ENCODE data around the gene SOCS1. TPM values are rescaled to one million over a fixed set of nuclear protein-coding genes. Genes with fewer than 3 reads are reported as not detected.

SOCS1 gene
- total and polyA plus RNA-seq, 2 donors (not counting 3 experiments of a cell fraction or from before 2014, with no cell fraction given), result 1.1 to 1.7 TPM

GRCh38 chr16:11224894-11225676 lies 30.9 kb downstream of the SOCS1 start:
- CTCF ChIA-PET, result no interaction called here
- dilution Hi-C loops (cut with MboI; ENCODE audit: extremely low pct_ligation_motif_present, low sequenced_read_pairs), result no loop called here

More at GRCh38 chr16:11224894-11225676, 30.9 kb downstream of the SOCS1 start:
- Histone ChIP-seq H3K4me1 (ENCODE audit: control insufficient read depth, extremely low read depth, insufficient read depth, low read length) (no peaks in the 10 kb centered on the region), H4K20me1 (replicated peaks; ENCODE audit: control insufficient read depth, extremely low read depth, insufficient read depth, low read length) (no peaks in the 10 kb centered on the region), H3K27ac (ENCODE audit: insufficient read depth, low read depth, low read length) (no peak overlapping the region), H3K36me3 (ENCODE audit: control insufficient read depth in 2 of 2, extremely low read depth in 1 of 2, insufficient read depth in 2 of 2, low read length in 2 of 2) (no peaks in the 10 kb centered on the region), H3K9ac (replicated peaks; ENCODE audit: extremely low read depth, insufficient read depth, low read length) (no peak overlapping the region), H3K9me3 (replicated peaks; ENCODE audit: control insufficient read depth, insufficient read depth, low read length) (no peaks in the 10 kb centered on the region), H3K27me3 (ENCODE audit: control insufficient read depth in 2 of 2, insufficient read depth in 2 of 2, low read length in 2 of 2) (no peaks in the 10 kb centered on the region), H3K4me2 (ENCODE audit: insufficient read depth, low read length) (no peak overlapping the region), H3K79me2 (ENCODE audit: control insufficient read depth, insufficient read depth, low read length) (no peaks in the 10 kb centered on the region), H3K4me3 (replicated peaks in 1 of 3; ENCODE audit: insufficient read depth in 1 of 3, low read depth in 1 of 3, low read length in 3 of 3) (no peak overlapping the region), H3K9me1 (replicated peaks; ENCODE audit: control insufficient read depth, extremely low read depth, insufficient read depth, low read length) (no peaks in the 10 kb centered on the region), H2AFZ (ENCODE audit: low read depth, low read length) (no peak overlapping the region)
- BruUV-seq (replicated peaks), result no TSS peak
- intact Hi-C loops (cut with micrococcal nuclease), result no loop called here
- no peak for TF ChIP-seq CTCF (IDR thresholded peaks at IDR 0.05; ENCODE audit: extremely low read depth in 1 of 2, insufficient read depth in 1 of 2, low read depth in 1 of 2, low read length in 2 of 2)
- no peak for TF ChIP-seq MYC (IDR thresholded peaks at IDR 0.05; ENCODE audit: low read depth, low read length)
- no peak for TF ChIP-seq FOS (IDR thresholded peaks at IDR 0.05; ENCODE audit: borderline replicate concordance, insufficient read depth, low read length)
- no peak for TF ChIP-seq GATA2 (IDR thresholded peaks at IDR 0.05; ENCODE audit: insufficient read depth, insufficient read length, low read depth, low read length)
- TF ChIP-seq POLR2A (IDR thresholded peaks at IDR 0.05; ENCODE audit: low read depth, low read length), result no peak
- TF ChIP-seq JUN (IDR thresholded peaks at IDR 0.05; ENCODE audit: borderline replicate concordance, insufficient read depth, insufficient read length, low read depth), result no peak
- TF ChIP-seq EZH2 (IDR thresholded peaks at IDR 0.05; ENCODE audit: borderline replicate concordance, low read depth, low read length, severe bottlenecking), result no peak
- no peak for TF ChIP-seq MAX (IDR thresholded peaks at IDR 0.05; ENCODE audit: insufficient read depth, insufficient read length)
- TF ChIP-seq POLR2AphosphoS5 (IDR thresholded peaks at IDR 0.05; ENCODE audit: insufficient read depth, low read depth, low read length), result no peak
- no peak for FAIRE-seq
- POLR2A ChIA-PET, result no interaction called here
- no peak for DNase-seq (ENCODE audit: low read depth, low spot score)
